Endothelial cell of umbilical vein (primary cell): ENCODE results near the gene GTF3C5. TPM values are rescaled to one million over a fixed set of nuclear protein-coding genes. Genes with fewer than 3 reads are reported as not detected.

Experiments used
- BruUV-seq: library from RNA; stranded (reverse); fragments of 400-500 nt; replicated peaks from 2 replicates; lab custom pipeline; 2021; lab: Mats Ljungman, UMichigan
- CTCF ChIA-PET: fragments of 300-600, 350-600 bp; sonication (Branson Sonifier 250); formaldehyde crosslinking; loops from one replicate; lab custom pipeline; 2021; ENCODE audit warnings: antibody characterized with exemption, inconsistent platforms; lab: Charles Lee
- POLR2A ChIA-PET: fragments of 300-600, 350-600 bp; sonication (Branson Sonifier 250); formaldehyde crosslinking; loops from one replicate; lab custom pipeline; 2021; ENCODE audit warnings: antibody characterized with exemption, inconsistent platforms; lab: Charles Lee
- DNase-seq: peaks from one replicate; pipeline ENCODE4 v3.0.0-alpha.2; 2011; ENCODE audit warnings: low read depth, low spot score
- FAIRE-seq: peaks from 2 replicates; lab custom pipeline; 2011; peaks lifted over from hg19 to GRCh38; lab: Jason Lieb, UNC
- H2AFZ ChIP-seq: 2 replicates; pipeline ENCODE4 v1.6.0; 2012; ENCODE audit warnings: low read depth, low read length, control low read depth, inconsistent platforms
- H3K27ac ChIP-seq: 2 replicates; pipeline ENCODE4 v1.5.1; 2011; ENCODE audit warnings: low read depth, mild to moderate bottlenecking, control low read depth, low read length, moderate library complexity; ENCODE audit not compliant: insufficient read depth
- H3K27me3 ChIP-seq, 2 experiments: 2 replicates each; pipeline versions ENCODE4 v1.6.0 to v1.6.1; 2011; ENCODE audit warnings: low read length in 2 of 2, mixed read lengths in 1 of 2; ENCODE audit not compliant: control insufficient read depth in 2 of 2, insufficient read depth in 2 of 2
- H3K36me3 ChIP-seq, 2 experiments: 2 replicates in 1 of 2; 3 replicates in 1 of 2; pipeline ENCODE4 v1.5.1; 2011; ENCODE audit warnings: low read length in 2 of 2, mild to moderate bottlenecking in 1 of 2, moderate library complexity in 1 of 2; ENCODE audit not compliant: control insufficient read depth in 2 of 2, insufficient read depth in 2 of 2; ENCODE audit errors: extremely low read depth in 1 of 2
- H3K4me1 ChIP-seq: 3 replicates; pipeline ENCODE4 v1.5.1; 2011; ENCODE audit warnings: mild to moderate bottlenecking, low read length; ENCODE audit not compliant: control insufficient read depth, insufficient read depth; ENCODE audit errors: extremely low read depth
- H3K4me2 ChIP-seq: 2 replicates; pipeline ENCODE4 v1.6.1; 2011; ENCODE audit warnings: low read length, control low read depth, mixed read lengths; ENCODE audit not compliant: insufficient read depth
- H3K4me3 ChIP-seq, 3 experiments: fragments of 200-600 bp in 1 of 3; sonication (generic), shearing (Covaris generic) in 1 of 3; replicated peaks in 1 of 3; 2 replicates each; pipeline ENCODE4 v1.5.1; 2011 to 2016; ENCODE audit warnings: control low read depth in 3 of 3, low read length in 3 of 3, mild to moderate bottlenecking in 2 of 3, inconsistent platforms in 1 of 3, low read depth in 1 of 3, moderate library complexity in 1 of 3; ENCODE audit not compliant: insufficient read depth in 1 of 3
- H3K79me2 ChIP-seq: 2 replicates; pipeline ENCODE4 v1.6.0; 2012; ENCODE audit warnings: low read length, inconsistent platforms; ENCODE audit not compliant: control insufficient read depth, insufficient read depth
- H3K9ac ChIP-seq: replicated peaks from 2 replicates; pipeline ENCODE3; 2011; ENCODE audit warnings: low read length, control low read depth; ENCODE audit not compliant: insufficient read depth; ENCODE audit errors: extremely low read depth
- H3K9me1 ChIP-seq: replicated peaks from 3 replicates; pipeline ENCODE4 v1.6.0; 2011; ENCODE audit warnings: mild to moderate bottlenecking, low read length; ENCODE audit not compliant: control insufficient read depth, insufficient read depth; ENCODE audit errors: extremely low read depth
- H3K9me3 ChIP-seq: replicated peaks from 2 replicates; pipeline ENCODE4 v1.5.1; 2012; ENCODE audit warnings: low read length, inconsistent platforms; ENCODE audit not compliant: control insufficient read depth, insufficient read depth
- H4K20me1 ChIP-seq: replicated peaks from 2 replicates; pipeline ENCODE3; 2011; ENCODE audit warnings: mild to moderate bottlenecking, low read length; ENCODE audit not compliant: control insufficient read depth, insufficient read depth; ENCODE audit errors: extremely low read depth
- EZH2 ChIP-seq: IDR thresholded peaks from 2 replicates; pipeline ENCODE4 v1.6.1; 2012; ENCODE audit warnings: borderline replicate concordance, low read depth, mild to moderate bottlenecking, moderate library complexity, low read length, inconsistent platforms; ENCODE audit not compliant: severe bottlenecking
- FOS ChIP-seq: IDR thresholded peaks from 2 replicates; pipeline ENCODE4 v1.6.1; 2011; ENCODE audit warnings: mild to moderate bottlenecking, low read length, moderate library complexity, borderline replicate concordance; ENCODE audit not compliant: insufficient read depth
- GATA2 ChIP-seq: IDR thresholded peaks from 2 replicates; pipeline ENCODE4 v1.7.0; 2011; ENCODE audit warnings: low read depth, mild to moderate bottlenecking, moderate library complexity, mixed read lengths, low read length; ENCODE audit not compliant: insufficient read length, insufficient read depth
- JUN ChIP-seq: IDR thresholded peaks from 2 replicates; pipeline ENCODE4 v1.6.1; 2011; ENCODE audit warnings: borderline replicate concordance, low read depth; ENCODE audit not compliant: insufficient read length, insufficient read depth
- MYC ChIP-seq: IDR thresholded peaks from one replicate; pipeline ENCODE4 v1.6.1; 2011; ENCODE audit warnings: mild to moderate bottlenecking, low read depth, low read length
- POLR2A ChIP-seq: IDR thresholded peaks from 2 replicates; pipeline ENCODE4 v1.6.1; 2012; ENCODE audit warnings: low read depth, mild to moderate bottlenecking, control low read depth, low read length
- POLR2AphosphoS5 ChIP-seq: IDR thresholded peaks from 2 replicates; pipeline ENCODE4 v1.6.1; 2012; ENCODE audit warnings: low read depth, mild to moderate bottlenecking, control low read depth, low read length, moderate library complexity; ENCODE audit not compliant: insufficient read depth
- dilution Hi-C: fragments of 300-500 bp; cut with MboI; formaldehyde crosslinking; loops from one replicate; pipeline ENCODE4 v1.15.0; 2019; ENCODE audit warnings: low sequenced_read_pairs; ENCODE audit not compliant: extremely low pct_ligation_motif_present
- intact Hi-C: fragments of 100-400 bp; cut with micrococcal nuclease; formaldehyde crosslinking; loops from one replicate; pipeline ENCODE4 v1.10.0; 2022
- polyA plus RNA-seq, 4 experiments: library from polyadenylated mRNA; depleted of rRNA in 3 of 4; stranded (reverse) in 3 of 4; unstranded in 1 of 4; fragments of >200 nt; gene quantifications; 2 replicates each; pipeline versions ENCODE4 v1.2.1 to v1.2.3, GENCODE V29; 2011 to 2012; ENCODE audit warnings: missing spikeins in 1 of 4
- total RNA-seq: library from RNA; stranded (reverse); gene quantifications from 2 replicates; pipeline ENCODE4 v1.2.3, GENCODE V29; 2021
- TF ChIP-seq, protein P1 (sequence below): IDR thresholded peaks from 2 replicates; pipeline ENCODE4 v1.6.1; 2011; ENCODE audit not compliant: insufficient read depth, insufficient read length
- TF ChIP-seq, protein P2 (sequence below), 2 donors: IDR thresholded peaks; 1 replicate in 1 of 2; 2 replicates in 1 of 2; pipeline ENCODE4 v1.5.1; 2011; ENCODE audit warnings: low read length in 2 of 2, mild to moderate bottlenecking in 2 of 2, moderate library complexity in 2 of 2, control low read depth in 1 of 2, inconsistent platforms in 1 of 2, low read depth in 1 of 2; ENCODE audit not compliant: insufficient read depth in 1 of 2; ENCODE audit errors: extremely low read depth in 1 of 2

Gene GTF3C5
- total and polyA plus RNA-seq, 2 donors (not counting 3 experiments of a cell fraction or from before 2014, with no cell fraction given), result 65.6 to 73.8 TPM

DNA sequence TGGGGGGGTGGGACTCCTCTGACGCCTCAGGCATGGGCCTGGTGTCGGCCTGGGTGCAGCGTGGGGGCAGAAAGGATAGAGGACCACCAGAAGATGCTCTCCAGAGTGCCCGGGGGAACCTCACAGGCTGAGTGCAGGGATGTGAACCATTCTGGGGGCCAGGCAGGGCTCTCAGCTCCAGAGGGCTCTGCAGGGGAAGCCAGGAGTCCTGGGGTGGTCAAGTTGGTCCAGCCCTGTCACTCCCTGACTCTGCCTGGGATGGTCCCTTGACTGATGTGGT lies 45.8 kb upstream of the GTF3C5 start:
- Histone ChIP-seq H3K4me1 (no peaks in the 10 kb centered on the region), H3K9ac (no peak overlapping the region), H2AFZ (no peak overlapping the region), H3K4me2 (no peak overlapping the region), H4K20me1 (no peaks in the 10 kb centered on the region), H3K36me3 (no peaks in the 10 kb centered on the region), H3K79me2 (no peaks in the 10 kb centered on the region), H3K9me1 (no peaks in the 10 kb centered on the region), H3K27me3 (peaks cover 4 to 6% of the 10 kb centered on the region in 2 experiments), H3K4me3 (no peak overlapping the region), H3K27ac (no peak overlapping the region), H3K9me3 (no peaks in the 10 kb centered on the region)
- no TSS peak for BruUV-seq
- FAIRE-seq (no peak), DNase-seq (no peak)
- ChIA-PET POLR2A (no interaction called here), CTCF (no interaction called here)
- dilution Hi-C loops (no loop called here), intact Hi-C loops (no loop called here)
- TF ChIP-seq EZH2, result no peak
- TF ChIP-seq, protein P1, sequence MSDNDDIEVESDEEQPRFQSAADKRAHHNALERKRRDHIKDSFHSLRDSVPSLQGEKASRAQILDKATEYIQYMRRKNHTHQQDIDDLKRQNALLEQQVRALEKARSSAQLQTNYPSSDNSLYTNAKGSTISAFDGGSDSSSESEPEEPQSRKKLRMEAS, result no peak
- TF ChIP-seq JUN, result no peak
- TF ChIP-seq FOS, result no peak
- no peak for TF ChIP-seq MYC
- no peak for TF ChIP-seq GATA2
- TF ChIP-seq, protein P2, sequence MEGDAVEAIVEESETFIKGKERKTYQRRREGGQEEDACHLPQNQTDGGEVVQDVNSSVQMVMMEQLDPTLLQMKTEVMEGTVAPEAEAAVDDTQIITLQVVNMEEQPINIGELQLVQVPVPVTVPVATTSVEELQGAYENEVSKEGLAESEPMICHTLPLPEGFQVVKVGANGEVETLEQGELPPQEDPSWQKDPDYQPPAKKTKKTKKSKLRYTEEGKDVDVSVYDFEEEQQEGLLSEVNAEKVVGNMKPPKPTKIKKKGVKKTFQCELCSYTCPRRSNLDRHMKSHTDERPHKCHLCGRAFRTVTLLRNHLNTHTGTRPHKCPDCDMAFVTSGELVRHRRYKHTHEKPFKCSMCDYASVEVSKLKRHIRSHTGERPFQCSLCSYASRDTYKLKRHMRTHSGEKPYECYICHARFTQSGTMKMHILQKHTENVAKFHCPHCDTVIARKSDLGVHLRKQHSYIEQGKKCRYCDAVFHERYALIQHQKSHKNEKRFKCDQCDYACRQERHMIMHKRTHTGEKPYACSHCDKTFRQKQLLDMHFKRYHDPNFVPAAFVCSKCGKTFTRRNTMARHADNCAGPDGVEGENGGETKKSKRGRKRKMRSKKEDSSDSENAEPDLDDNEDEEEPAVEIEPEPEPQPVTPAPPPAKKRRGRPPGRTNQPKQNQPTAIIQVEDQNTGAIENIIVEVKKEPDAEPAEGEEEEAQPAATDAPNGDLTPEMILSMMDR (IDR thresholded peaks at IDR 0.05; ENCODE audit: extremely low read depth in 1 of 2, insufficient read depth in 1 of 2, low read depth in 1 of 2, low read length in 2 of 2), result no peak
- no peak for TF ChIP-seq POLR2AphosphoS5
- TF ChIP-seq POLR2A, result no peak
